Measurements from ENCODE around the gene HRAS. TPM values are rescaled to one million over a fixed set of nuclear protein-coding genes. Genes with fewer than 3 reads are reported as not detected.
A peak's percentile ranks its signal among the peaks of the same experiment; 100 is the strongest.

The HRAS gene
- total RNA-seq, 1 experiment from 2014 or later, result 90.2 TPM

- ChIA-PET CTCF (no interaction called here), POLR2A (ENCODE audit: low non-redundant PET) (no interaction called here)
- DNase-seq (ENCODE audit: low spot score), result no peak
- Histone ChIP-seq H3K9me3 (ENCODE audit: low read depth, low read length, poor library complexity, severe bottlenecking) (no peaks in the 10 kb centered on the region), H3K36me3 (ENCODE audit: insufficient read depth, low read length, poor library complexity, severe bottlenecking) (no peaks in the 10 kb centered on the region), H3K27me3 (replicated peaks; ENCODE audit: insufficient read depth, low read depth, low read length, poor library complexity) (no peaks in the 10 kb centered on the region), H3K4me1 (ENCODE audit: insufficient read depth, low read length, poor library complexity, severe bottlenecking) (peaks cover 15% of the 10 kb centered on the region), H3K4me3 (ENCODE audit: low read depth, low read length, poor library complexity, severe bottlenecking) (no peak overlapping the region), H3K27ac (ENCODE audit: low read depth, low read length, poor library complexity, severe bottlenecking) (no peak overlapping the region)
- TF ChIP-seq EZH2 (IDR thresholded peaks at IDR 0.05; ENCODE audit: borderline replicate concordance, low read depth, low read length, poor library complexity, severe bottlenecking) (no peak), CTCF (conservative IDR thresholded peaks at IDR 0.05; ENCODE audit: low read depth, low read length) (no peak)
- no TSS peak for BruUV-seq (replicated peaks)
- intact Hi-C loops (cut with micrococcal nuclease; ENCODE audit: unreplicated experiment), result no loop called here
Observed at GRCh38 chr11:573146-573759, 37.9 kb upstream of the HRAS start.

- POLR2A ChIA-PET (ENCODE audit: low non-redundant PET), result interaction anchor here (0.6 to 0.7 kb wide), 2 partner anchors 21 to 71 kb away, joined by 4 to 5 read pairs; no protein-coding TSS in a partner anchor
- Histone ChIP-seq H3K27ac (ENCODE audit: low read depth, low read length, poor library complexity, severe bottlenecking) (no peak overlapping the region), H3K27me3 (replicated peaks; ENCODE audit: insufficient read depth, low read depth, low read length, poor library complexity) (no peaks in the 10 kb centered on the region), H3K4me3 (ENCODE audit: low read depth, low read length, poor library complexity, severe bottlenecking) (no peak overlapping the region), H3K4me1 (ENCODE audit: insufficient read depth, low read length, poor library complexity, severe bottlenecking) (peaks cover 8% of the 10 kb centered on the region), H3K36me3 (ENCODE audit: insufficient read depth, low read length, poor library complexity, severe bottlenecking) (no peaks in the 10 kb centered on the region), H3K9me3 (ENCODE audit: low read depth, low read length, poor library complexity, severe bottlenecking) (no peaks in the 10 kb centered on the region)
- intact Hi-C loops (cut with micrococcal nuclease; ENCODE audit: unreplicated experiment), result no loop called here
- no peak for DNase-seq (ENCODE audit: low spot score)
- no TSS peak for BruUV-seq (replicated peaks)
- TF ChIP-seq CTCF (conservative IDR thresholded peaks at IDR 0.05; ENCODE audit: low read depth, low read length) (no peak), EZH2 (IDR thresholded peaks at IDR 0.05; ENCODE audit: borderline replicate concordance, low read depth, low read length, poor library complexity, severe bottlenecking) (no peak)
- CTCF ChIA-PET, result no interaction called here
Observed at GRCh38 chr11:571802-572185, 36.4 kb upstream of the HRAS start.

- no peaks in the 10 kb centered on the region for H3K36me3 ChIP-seq (ENCODE audit: insufficient read depth, low read length, poor library complexity, severe bottlenecking)
- no peaks in the 10 kb centered on the region for H3K4me1 ChIP-seq (ENCODE audit: insufficient read depth, low read length, poor library complexity, severe bottlenecking)
- intact Hi-C loops (cut with micrococcal nuclease; ENCODE audit: unreplicated experiment), result no loop called here
- DNase-seq (ENCODE audit: low spot score), result no peak
- H3K27me3 ChIP-seq (replicated peaks; ENCODE audit: insufficient read depth, low read depth, low read length, poor library complexity), result no peaks in the 10 kb centered on the region
- peak overlapping the region; percentile 88 for H3K27ac ChIP-seq (ENCODE audit: low read depth, low read length, poor library complexity, severe bottlenecking)
- TF ChIP-seq EZH2 (IDR thresholded peaks at IDR 0.05; ENCODE audit: borderline replicate concordance, low read depth, low read length, poor library complexity, severe bottlenecking), result no peak
- no peak for TF ChIP-seq CTCF (conservative IDR thresholded peaks at IDR 0.05; ENCODE audit: low read depth, low read length)
- ChIA-PET CTCF (interaction anchor here (0.6 kb wide), 1 partner anchor 219 kb away, joined by 3 read pairs; no protein-coding TSS in a partner anchor), POLR2A (ENCODE audit: low non-redundant PET) (no interaction called here)
- H3K9me3 ChIP-seq (ENCODE audit: low read depth, low read length, poor library complexity, severe bottlenecking), result no peaks in the 10 kb centered on the region
- BruUV-seq (replicated peaks), result no TSS peak
- H3K4me3 ChIP-seq (ENCODE audit: low read depth, low read length, poor library complexity, severe bottlenecking), result peak overlapping the region; percentile 64
Observed at GRCh38 chr11:569158-569885, 33.9 kb upstream of the HRAS start.

Data from A673 (cell line).